ENCODE results near the gene C5orf63. TPM values are rescaled to one million over a fixed set of nuclear protein-coding genes. Genes with fewer than 3 reads are reported as not detected.

C5orf63 gene
- total and polyA plus RNA-seq, 10 of the 15 experiments (the other 5 are each of a cell fraction or from before 2014, with no cell fraction given), result 8.7 to 54.3 (median 11.9) TPM

GRCh38 chr5:127011961-127012644 lies 61.2 kb downstream of the C5orf63 start (continued):
- TF ChIP-seq GATAD2B (conservative IDR thresholded peaks at IDR 0.05; ENCODE audit: low read depth) (0 out of 2 replicates have a peak, but pooled peaks have one; percentile 17), ZNF384 (IDR thresholded peaks at IDR 0.05; ENCODE audit: borderline replicate concordance, low read depth, low read length) (0 out of 2 replicates have a peak, but pooled peaks have one; percentile 26), ZBED1 (IDR thresholded peaks at IDR 0.05; ENCODE audit: borderline replicate concordance) (0 out of 2 replicates have a peak, but pooled peaks have one; percentile 9), NR2C2 (IDR thresholded peaks at IDR 0.05; ENCODE audit: borderline replicate concordance, control insufficient read depth, insufficient read length, low read depth) (no peak), FOXM1 (IDR thresholded peaks at IDR 0.05; ENCODE audit: low read depth, low read length) (peak; percentile 68; the same call in 1 of the 2 replicates), MAX (IDR thresholded peaks at IDR 0.05; ENCODE audit: low read depth, low read length) (peak; percentile 74; the same call in 1 of the 2 replicates), BMI1 (IDR thresholded peaks at IDR 0.05; ENCODE audit: borderline replicate concordance) (peak; percentile 52; the same call in 1 of the 2 replicates), ZNF217 (IDR thresholded peaks at IDR 0.05) (peak; percentile 67; the same call in 1 of the 2 replicates), MTA2 (IDR thresholded peaks at IDR 0.05; ENCODE audit: low read depth) (peak; percentile 99), CEBPB (IDR thresholded peaks at IDR 0.05; ENCODE audit: borderline replicate concordance in 1 of 2, low read depth in 2 of 2, low read length in 2 of 2) (no peak), CHD1 (IDR thresholded peaks at IDR 0.05; ENCODE audit: low read depth, low read length) (no peak), BCL3 (IDR thresholded peaks at IDR 0.05; ENCODE audit: borderline replicate concordance, insufficient read depth, low read depth, low read length, poor library complexity, severe bottlenecking) (no peak), ATF7 (IDR thresholded peaks at IDR 0.05; ENCODE audit: low read depth) (peak; percentile 93), JUNB (IDR thresholded peaks at IDR 0.05) (peak; percentile 81), CBFB (IDR thresholded peaks at IDR 0.05; ENCODE audit: low read depth) (no peak), ZZZ3 (IDR thresholded peaks at IDR 0.05; ENCODE audit: control insufficient read depth, insufficient read length, low read depth) (no peak), BHLHE40 (IDR thresholded peaks at IDR 0.05; ENCODE audit: borderline replicate concordance in 1 of 2, low read depth in 2 of 2, low read length in 1 of 2) (peak; percentile 11 to 35; a peak in 2 of 4 replicates), PRDM15 (CRISPR knock-in tag; IDR thresholded peaks at IDR 0.05) (0 out of 2 replicates have a peak, but pooled peaks have one; percentile 5)
- TF ChIP-seq, protein P1, sequence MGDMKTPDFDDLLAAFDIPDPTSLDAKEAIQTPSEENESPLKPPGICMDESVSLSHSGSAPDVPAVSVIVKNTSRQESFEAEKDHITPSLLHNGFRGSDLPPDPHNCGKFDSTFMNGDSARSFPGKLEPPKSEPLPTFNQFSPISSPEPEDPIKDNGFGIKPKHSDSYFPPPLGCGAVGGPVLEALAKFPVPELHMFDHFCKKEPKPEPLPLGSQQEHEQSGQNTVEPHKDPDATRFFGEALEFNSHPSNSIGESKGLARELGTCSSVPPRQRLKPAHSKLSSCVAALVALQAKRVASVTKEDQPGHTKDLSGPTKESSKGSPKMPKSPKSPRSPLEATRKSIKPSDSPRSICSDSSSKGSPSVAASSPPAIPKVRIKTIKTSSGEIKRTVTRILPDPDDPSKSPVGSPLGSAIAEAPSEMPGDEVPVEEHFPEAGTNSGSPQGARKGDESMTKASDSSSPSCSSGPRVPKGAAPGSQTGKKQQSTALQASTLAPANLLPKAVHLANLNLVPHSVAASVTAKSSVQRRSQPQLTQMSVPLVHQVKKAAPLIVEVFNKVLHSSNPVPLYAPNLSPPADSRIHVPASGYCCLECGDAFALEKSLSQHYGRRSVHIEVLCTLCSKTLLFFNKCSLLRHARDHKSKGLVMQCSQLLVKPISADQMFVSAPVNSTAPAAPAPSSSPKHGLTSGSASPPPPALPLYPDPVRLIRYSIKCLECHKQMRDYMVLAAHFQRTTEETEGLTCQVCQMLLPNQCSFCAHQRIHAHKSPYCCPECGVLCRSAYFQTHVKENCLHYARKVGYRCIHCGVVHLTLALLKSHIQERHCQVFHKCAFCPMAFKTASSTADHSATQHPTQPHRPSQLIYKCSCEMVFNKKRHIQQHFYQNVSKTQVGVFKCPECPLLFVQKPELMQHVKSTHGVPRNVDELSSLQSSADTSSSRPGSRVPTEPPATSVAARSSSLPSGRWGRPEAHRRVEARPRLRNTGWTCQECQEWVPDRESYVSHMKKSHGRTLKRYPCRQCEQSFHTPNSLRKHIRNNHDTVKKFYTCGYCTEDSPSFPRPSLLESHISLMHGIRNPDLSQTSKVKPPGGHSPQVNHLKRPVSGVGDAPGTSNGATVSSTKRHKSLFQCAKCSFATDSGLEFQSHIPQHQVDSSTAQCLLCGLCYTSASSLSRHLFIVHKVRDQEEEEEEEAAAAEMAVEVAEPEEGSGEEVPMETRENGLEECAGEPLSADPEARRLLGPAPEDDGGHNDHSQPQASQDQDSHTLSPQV (IDR thresholded peaks at IDR 0.05), result peak; percentile 5; the same call in 1 of the 2 replicates

All from GM12878 (cell line).